DOHH2 (cell line): ENCODE data around the gene ARHGAP22.

Experiments
- H3F3A ChIP-seq: fragments of 200-600 bp; sonication (generic), shearing (Covaris generic); 2 replicates; pipeline ENCODE4 v1.6.0; 2016; ENCODE audit warnings: antibody characterized with exemption, mild to moderate bottlenecking; ENCODE audit not compliant: control insufficient read depth, insufficient read depth
- H3K27ac ChIP-seq: fragments of 200-600 bp; sonication (generic); 2 replicates; pipeline ENCODE4 v1.5.1; 2014; ENCODE audit warnings: low read depth, mild to moderate bottlenecking, low read length, moderate library complexity
- H3K27me3 ChIP-seq: fragments of 200-600 bp; sonication (generic); 2 replicates; pipeline ENCODE4 v1.6.1; 2014; ENCODE audit warnings: mild to moderate bottlenecking, low read length, mixed read lengths; ENCODE audit not compliant: control insufficient read depth
- H3K36me3 ChIP-seq: fragments of 200-600 bp; sonication (generic); 2 replicates; pipeline ENCODE4 v1.6.1; 2014; ENCODE audit warnings: mild to moderate bottlenecking, low read length, moderate library complexity, mixed read lengths; ENCODE audit not compliant: control insufficient read depth
- H3K4me1 ChIP-seq: fragments of 200-600 bp; sonication (generic); 2 replicates; pipeline ENCODE4 v1.6.1; 2014; ENCODE audit warnings: mild to moderate bottlenecking, low read length, mixed read lengths; ENCODE audit not compliant: control insufficient read depth
- H3K4me2 ChIP-seq: fragments of 200-600 bp; sonication (generic); 2 replicates; pipeline ENCODE4 v1.6.0; 2014; ENCODE audit warnings: mild to moderate bottlenecking, low read length, moderate library complexity
- H3K4me3 ChIP-seq: fragments of 200-600 bp; sonication (generic); 2 replicates; pipeline ENCODE4 v1.5.1; 2014; ENCODE audit warnings: mild to moderate bottlenecking, low read length, mixed read lengths
- H3K79me2 ChIP-seq: fragments of 200-600 bp; sonication (generic); 2 replicates; pipeline ENCODE4 v1.6.1; 2014; ENCODE audit warnings: mild to moderate bottlenecking, low read length, mixed read lengths; ENCODE audit not compliant: control insufficient read depth
- H3K9me2 ChIP-seq: fragments of 200-600 bp; sonication (generic); replicated peaks from 2 replicates; pipeline ENCODE4 v1.6.1; 2014; ENCODE audit warnings: mild to moderate bottlenecking, low read length, mixed read lengths; ENCODE audit not compliant: control insufficient read depth
- H3K9me3 ChIP-seq: fragments of 200-600 bp; sonication (generic); 2 replicates; pipeline ENCODE4 v1.6.1; 2014; ENCODE audit warnings: antibody characterized with exemption, low read length, mixed read lengths; ENCODE audit not compliant: control insufficient read depth, insufficient read depth
- H4K20me1 ChIP-seq: fragments of 200-600 bp; sonication (generic); 2 replicates; pipeline ENCODE4 v1.6.0; 2014; ENCODE audit warnings: low read depth, mild to moderate bottlenecking, antibody characterized with exemption, low read length, moderate library complexity; ENCODE audit not compliant: control insufficient read depth, insufficient read depth
- CTCF ChIP-seq: fragments of 200-600 bp; sonication (generic); IDR thresholded peaks from one replicate; pipeline ENCODE4 v1.5.1; 2014; ENCODE audit warnings: antibody characterized with exemption, mild to moderate bottlenecking, low read depth, low read length; ENCODE audit not compliant: poor library complexity, severe bottlenecking
- EZH2phosphoT487 ChIP-seq: fragments of 200-600 bp; sonication (generic); IDR thresholded peaks from 2 replicates; pipeline ENCODE4 v1.6.1; 2017; ENCODE audit warnings: borderline replicate concordance, mild to moderate bottlenecking, antibody characterized with exemption, low read length, moderate library complexity, mixed read lengths

ARHGAP22 gene

GRCh38 chr10:48482207-48482606 is 122.7 kb downstream of the ARHGAP22 start:
- no peaks in the 10 kb centered on the region for H3K4me1 ChIP-seq
- peaks cover 36% of the 10 kb centered on the region for H3K27me3 ChIP-seq
- H3K27ac ChIP-seq = no peak overlapping the region
- H3F3A ChIP-seq = no peaks in the 10 kb centered on the region
- no peak overlapping the region for H3K4me2 ChIP-seq
- H3K4me3 ChIP-seq = no peak overlapping the region
- H4K20me1 ChIP-seq = no peaks in the 10 kb centered on the region
- H3K9me2 ChIP-seq = no peaks in the 10 kb centered on the region
- no peaks in the 10 kb centered on the region for H3K36me3 ChIP-seq
- H3K9me3 ChIP-seq = no peaks in the 10 kb centered on the region
- no peaks in the 10 kb centered on the region for H3K79me2 ChIP-seq
- TF ChIP-seq CTCF (no peak), EZH2phosphoT487 (no peak)

GRCh38 chr10:48481385-48481784 is 123.5 kb downstream of the ARHGAP22 start:
- H3K4me2 ChIP-seq = no peak overlapping the region
- no peak overlapping the region for H3K27ac ChIP-seq
- no peaks in the 10 kb centered on the region for H3F3A ChIP-seq
- no peaks in the 10 kb centered on the region for H3K9me2 ChIP-seq
- no peaks in the 10 kb centered on the region for H3K79me2 ChIP-seq
- H3K4me1 ChIP-seq = no peaks in the 10 kb centered on the region
- H3K36me3 ChIP-seq = no peaks in the 10 kb centered on the region
- H3K9me3 ChIP-seq = no peaks in the 10 kb centered on the region
- H4K20me1 ChIP-seq = no peaks in the 10 kb centered on the region
- TF ChIP-seq CTCF (no peak), EZH2phosphoT487 (no peak)
- H3K4me3 ChIP-seq = no peak overlapping the region
- H3K27me3 ChIP-seq = peaks cover 32% of the 10 kb centered on the region

- H3F3A ChIP-seq = no peaks in the 10 kb centered on the region
- no peak overlapping the region for H3K4me3 ChIP-seq
- H3K9me3 ChIP-seq = no peaks in the 10 kb centered on the region
- H3K27ac ChIP-seq = no peak overlapping the region
- no peaks in the 10 kb centered on the region for H3K4me1 ChIP-seq
- TF ChIP-seq EZH2phosphoT487 = no peak
- no peak for TF ChIP-seq CTCF
- no peaks in the 10 kb centered on the region for H3K9me2 ChIP-seq
- peaks cover 32% of the 10 kb centered on the region for H3K27me3 ChIP-seq
- no peaks in the 10 kb centered on the region for H4K20me1 ChIP-seq
- H3K79me2 ChIP-seq = no peaks in the 10 kb centered on the region
- no peak overlapping the region for H3K4me2 ChIP-seq
- H3K36me3 ChIP-seq = no peaks in the 10 kb centered on the region
Measured at GRCh38 chr10:48480397-48481374, 124.2 kb downstream of the ARHGAP22 start.
